Pancreas (tissue), 10 donors: Measurements from ENCODE around the gene CCL19. TPM values are rescaled to one million over a fixed set of nuclear protein-coding genes. Genes with fewer than 3 reads are reported as not detected.

Experiments
- ATAC-seq, 4 donors: fragments of 200-7000 bp; cut with Tn5 transposase; one replicate each; pipeline versions ENCODE4 v1.8.0 to v1.9.1; 2020; ENCODE audit warnings: mild to moderate bottlenecking in 4 of 4, moderate library complexity in 4 of 4
- DNase-seq, 6 donors: peaks; one replicate each; pipeline ENCODE4 v3.0.0-alpha.2; 2020
- FAIRE-seq: peaks from 2 replicates; lab custom pipeline; 2012; peaks lifted over from hg19 to GRCh38; lab: Jason Lieb, UNC
- H3K27ac ChIP-seq, 4 donors: fragments of 200-600 bp; sonication (generic); 1 replicate in 3 of 4; 2 replicates in 1 of 4; pipeline versions ENCODE4 v1.5.0 to v1.8.0; 2020
- H3K27me3 ChIP-seq, 4 donors: fragments of 200-600 bp; one replicate each; pipeline ENCODE4 v1.8.0; 2021
- H3K36me3 ChIP-seq, 3 donors: fragments of 200-600 bp; sonication (generic) in 1 of 3; one replicate each; pipeline versions ENCODE4 v1.5.0 to v1.8.0; 2020 to 2021
- H3K4me1 ChIP-seq, 3 donors: fragments of 200-600 bp; one replicate each; pipeline ENCODE4 v1.8.0; 2021
- H3K4me3 ChIP-seq, 4 donors: fragments of 200-600 bp; sonication (generic) in 2 of 4; one replicate each; pipeline versions ENCODE4 v1.5.0 to v1.8.0; 2020 to 2021
- H3K9me3 ChIP-seq, 4 donors: fragments of 200-600 bp; one replicate each; pipeline ENCODE4 v1.8.0; 2021
- whole genome bisulfite sequencing, 2 donors: extraction: QIAGEN DNeasy Blood & Tissue Kit; methylation state at CpG; one replicate each; pipeline ENCODE4 v1.1.7; 2013; 5-methylcytosine and 5-hydroxymethylcytosine counted together
- intact Hi-C, 3 donors: fragments of 100-400 bp; cut with DNase I; formaldehyde crosslinking; loops; one replicate each; pipeline versions ENCODE4 v1.11.1 to v1.14.2; 2022
- polyA plus RNA-seq, 2 donors: library from polyadenylated mRNA; stranded (reverse); fragments of 200-250 nt; gene quantifications; one replicate each; pipeline ENCODE4 v1.2.3, GENCODE V29; 2013
- total RNA-seq, 6 donors: library from RNA; stranded (reverse); fragmentation: NEBNext Ultra II Directional in 4 of 6; extraction: Animal tissue kit (Norgen Biotek cat#: 25700) in 4 of 6; gene quantifications; one replicate each; pipeline versions ENCODE4 v1.2.1 to v1.2.4, GENCODE V29; 2021 to 2023
- TF ChIP-seq, protein P1 (sequence below), 4 donors: fragments of 200-600 bp; sonication (generic) in 3 of 4; IDR thresholded peaks; one replicate each; pipeline versions ENCODE4 v1.5.0 to v1.8.0; 2021; ENCODE audit warnings: antibody characterized with exemption in 4 of 4
- donor health status: healthy with polysubstance abuse.
- donor health status: DM: no; HTN: no; CAD: no; lungs with moderate emphysema.
- donor health status: DM: no; HTN: no; CAD: no.
- donor health status: control.
- donor health status: control.
- donor health status: Bipolar disorder and iron deficiency.
- donor health status: DM: yes; HTN: yes; CAD: no.
- donor health status: DM: no; HTN: no; CAD: no.
- donor health status: DM: no; HTN: no; CAD: no.
- donor health status: DM: yes; HTN: yes; CAD: no.

Gene CCL19
- total and polyA plus RNA-seq, 8 donors = 0.35 to 2.8 (median 1.5) TPM; not detected in 2

DNA sequence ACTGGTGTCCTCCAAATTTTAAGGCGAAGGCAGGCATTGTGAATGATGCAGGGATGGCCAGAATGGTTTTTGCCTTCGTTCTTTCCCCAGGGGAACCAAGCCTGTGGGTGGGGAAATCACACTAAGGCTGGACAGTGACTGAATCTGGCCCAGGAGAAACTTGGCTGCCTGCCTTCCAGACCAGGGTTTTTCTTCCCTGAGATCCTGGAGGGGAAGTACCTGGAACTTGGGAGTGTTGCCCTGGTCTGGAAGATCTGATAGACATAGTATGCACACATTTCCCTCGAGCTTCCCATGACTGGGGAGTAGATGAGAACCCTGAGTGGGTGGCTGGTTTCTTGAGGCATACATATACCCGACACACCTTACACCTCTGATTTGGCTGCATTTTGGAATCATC lies 39.8 kb downstream of the CCL19 start:
- WGBS, 2 donors = 35 to 53% methylated on average over 4 of the region's 4 CpGs
- Histone ChIP-seq H3K27me3 (no peaks in the 10 kb centered on the region), H3K9me3 (no peaks in the 10 kb centered on the region), H3K4me3 (peak overlapping the region in 1 of 4 donors; percentile 34), H3K27ac (peak overlapping the region in 2 of 4 donors; percentile 52 to 68), H3K4me1 (peaks cover 15 to 42% (median 27%) of the 10 kb centered on the region in 3 donors), H3K36me3 (peaks cover 0 to 3% (median 0%) of the 10 kb centered on the region in 3 donors)
- ATAC-seq (peak in 1 of 4 donors; percentile 6), FAIRE-seq (no peak), DNase-seq (peak in 1 of 6 donors; percentile 64)
- intact Hi-C loops = no loop called here
- TF ChIP-seq, protein P1, sequence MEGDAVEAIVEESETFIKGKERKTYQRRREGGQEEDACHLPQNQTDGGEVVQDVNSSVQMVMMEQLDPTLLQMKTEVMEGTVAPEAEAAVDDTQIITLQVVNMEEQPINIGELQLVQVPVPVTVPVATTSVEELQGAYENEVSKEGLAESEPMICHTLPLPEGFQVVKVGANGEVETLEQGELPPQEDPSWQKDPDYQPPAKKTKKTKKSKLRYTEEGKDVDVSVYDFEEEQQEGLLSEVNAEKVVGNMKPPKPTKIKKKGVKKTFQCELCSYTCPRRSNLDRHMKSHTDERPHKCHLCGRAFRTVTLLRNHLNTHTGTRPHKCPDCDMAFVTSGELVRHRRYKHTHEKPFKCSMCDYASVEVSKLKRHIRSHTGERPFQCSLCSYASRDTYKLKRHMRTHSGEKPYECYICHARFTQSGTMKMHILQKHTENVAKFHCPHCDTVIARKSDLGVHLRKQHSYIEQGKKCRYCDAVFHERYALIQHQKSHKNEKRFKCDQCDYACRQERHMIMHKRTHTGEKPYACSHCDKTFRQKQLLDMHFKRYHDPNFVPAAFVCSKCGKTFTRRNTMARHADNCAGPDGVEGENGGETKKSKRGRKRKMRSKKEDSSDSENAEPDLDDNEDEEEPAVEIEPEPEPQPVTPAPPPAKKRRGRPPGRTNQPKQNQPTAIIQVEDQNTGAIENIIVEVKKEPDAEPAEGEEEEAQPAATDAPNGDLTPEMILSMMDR (IDR thresholded peaks at IDR 0.05) = no peak

DNA sequence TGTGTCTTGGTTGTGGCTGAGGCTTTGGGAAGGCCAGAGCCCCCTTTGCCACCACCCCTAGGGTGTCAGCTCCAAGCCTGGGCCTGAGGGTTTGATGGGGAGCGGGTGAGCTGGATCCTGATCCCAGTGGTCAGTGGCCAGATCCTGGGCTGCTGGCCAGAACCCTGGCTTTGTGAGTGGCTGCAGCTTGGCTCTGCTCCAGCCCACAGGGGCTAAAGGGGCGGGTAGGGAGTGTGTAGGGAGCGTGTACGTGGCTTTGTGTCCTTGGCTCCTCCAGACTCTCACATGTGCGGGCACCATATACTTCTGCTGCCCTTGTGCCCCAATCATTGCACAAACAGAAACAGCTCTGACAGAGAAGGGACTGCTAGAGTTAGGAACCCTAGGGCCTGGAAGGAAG lies 40.3 kb downstream of the CCL19 start:
- DNase-seq (peak in 2 of 6 donors; percentile 57 to 77), ATAC-seq (no peak), FAIRE-seq (no peak)
- H3K27ac ChIP-seq = no peak overlapping the region
- intact Hi-C loops = no loop called here
- peaks cover 19 to 46% (median 31%) of the 10 kb centered on the region in 3 donors for H3K4me1 ChIP-seq
- TF ChIP-seq, protein P1 (IDR thresholded peaks at IDR 0.05) = no peak
- peaks cover 0 to 3% (median 0%) of the 10 kb centered on the region in 3 donors for H3K36me3 ChIP-seq
- no peak overlapping the region for H3K4me3 ChIP-seq
- WGBS, 2 donors = 52 to 58% methylated on average over 5 of the region's 5 CpGs
- no peaks in the 10 kb centered on the region for H3K9me3 ChIP-seq
- no peaks in the 10 kb centered on the region for H3K27me3 ChIP-seq

DNA sequence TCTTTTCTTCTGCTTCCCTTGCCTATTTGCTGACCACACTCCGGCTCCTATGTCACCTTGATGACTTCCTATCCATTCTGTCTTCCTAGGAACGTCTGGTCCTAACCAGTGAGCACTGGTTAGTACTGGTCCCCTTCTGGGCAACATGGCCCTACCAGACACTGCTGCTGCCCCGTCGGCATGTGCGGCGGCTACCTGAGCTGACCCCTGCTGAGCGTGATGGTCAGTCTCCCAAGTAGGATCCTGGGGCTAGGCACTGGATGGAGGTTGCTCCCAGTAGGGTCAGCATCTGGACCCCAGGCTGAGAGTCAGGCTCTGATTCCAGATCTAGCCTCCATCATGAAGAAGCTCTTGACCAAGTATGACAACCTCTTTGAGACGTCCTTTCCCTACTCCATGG lies 42.4 kb downstream of the CCL19 start:
- FAIRE-seq (no peak), DNase-seq (no peak), ATAC-seq (no peak)
- Histone ChIP-seq H3K4me1 (peaks cover 16 to 32% (median 27%) of the 10 kb centered on the region in 3 donors), H3K9me3 (no peaks in the 10 kb centered on the region), H3K27ac (no peak overlapping the region), H3K36me3 (peaks cover 0 to 3% (median 0%) of the 10 kb centered on the region in 3 donors), H3K4me3 (no peak overlapping the region), H3K27me3 (no peaks in the 10 kb centered on the region)
- intact Hi-C loops = no loop called here
- 89 to 94% methylated on average over 8 of the region's 8 CpGs for WGBS, 2 donors
- TF ChIP-seq, protein P1 (IDR thresholded peaks at IDR 0.05) = no peak

DNA sequence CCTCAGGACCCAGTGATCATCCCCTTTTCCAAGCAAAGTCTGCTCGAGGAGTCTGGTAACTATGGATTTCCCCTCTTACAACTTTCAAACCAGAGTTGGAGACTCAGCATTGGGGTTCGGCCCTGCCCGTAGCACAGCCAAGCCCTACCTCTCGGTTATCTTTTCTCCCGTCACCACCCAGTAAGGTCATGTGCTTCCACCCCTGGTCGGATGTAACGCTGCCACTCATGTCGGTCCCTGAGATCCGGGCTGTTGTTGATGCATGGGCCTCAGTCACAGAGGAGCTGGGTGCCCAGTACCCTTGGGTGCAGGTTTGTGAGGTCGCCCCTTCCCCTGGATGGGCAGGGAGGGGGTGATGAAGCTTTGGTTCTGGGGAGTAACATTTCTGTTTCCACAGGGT lies 43.4 kb downstream of the CCL19 start:
- FAIRE-seq = no peak
- 18 to 22% methylated on average over 10 of the region's 10 CpGs for WGBS, 2 donors
- H3K4me3 ChIP-seq = peak overlapping the region in 3 of 4 donors; percentile 53 to 65 (median 64)

DNA sequence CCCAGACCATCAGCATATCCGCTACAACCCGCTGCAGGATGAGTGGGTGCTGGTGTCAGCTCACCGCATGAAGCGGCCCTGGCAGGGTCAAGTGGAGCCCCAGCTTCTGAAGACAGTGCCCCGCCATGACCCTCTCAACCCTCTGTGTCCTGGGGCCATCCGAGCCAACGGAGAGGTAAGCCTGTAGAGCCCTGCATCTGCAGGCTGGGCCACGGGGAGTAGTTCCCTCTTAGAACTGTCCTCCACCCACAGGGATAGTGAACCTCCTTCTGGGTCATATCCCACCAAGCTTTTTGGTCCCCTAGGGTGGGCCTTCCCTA lies 44.0 kb downstream of the CCL19 start:
- FAIRE-seq = no peak
- Histone ChIP-seq H3K4me1 (peaks cover 16 to 18% (median 17%) of the 10 kb centered on the region in 3 donors), H3K9me3 (no peaks in the 10 kb centered on the region), H3K4me3 (peak overlapping the region; percentile 53 to 74 (median 64)), H3K27me3 (no peaks in the 10 kb centered on the region), H3K36me3 (peaks cover 0 to 3% (median 0%) of the 10 kb centered on the region in 3 donors), H3K27ac (peak overlapping the region; percentile 53 to 87 (median 82))
- peak; percentile 2 to 18 (median 8) for ATAC-seq
- 3% methylated on average over 8 of the region's 8 CpGs for WGBS, 2 donors
- no peak for DNase-seq
- intact Hi-C loops = no loop called here
- TF ChIP-seq, protein P1 (IDR thresholded peaks at IDR 0.05) = no peak

More for the DNA sequence above, 43.4 kb downstream of the CCL19 start:
- Histone ChIP-seq H3K9me3 (no peaks in the 10 kb centered on the region), H3K27ac (peak overlapping the region in 1 of 4 donors; percentile 77), H3K36me3 (peaks cover 0 to 3% (median 0%) of the 10 kb centered on the region in 3 donors), H3K27me3 (no peaks in the 10 kb centered on the region), H3K4me1 (peaks cover 16 to 24% (median 21%) of the 10 kb centered on the region in 3 donors)
- intact Hi-C loops = no loop called here
- TF ChIP-seq, protein P1 (IDR thresholded peaks at IDR 0.05) = no peak
- DNase-seq = no peak
- ATAC-seq = no peak
